LNCAP (cell line): ENCODE measurements around the gene PLCG2.

Experiments used
- CTCF ChIP-seq: fragments of 450-650 bp; IDR thresholded peaks from 2 replicates; pipeline ENCODE4 v1.5.1; 2017; ENCODE audit warnings: mild to moderate bottlenecking

The PLCG2 gene

GRCh38 chr16:81758376-81758775 is 20.7 kb upstream of the PLCG2 start:
- TF ChIP-seq CTCF: no peak

- no peak for TF ChIP-seq CTCF
Observed at GRCh38 chr16:81765111-81765919, 13.8 kb upstream of the PLCG2 start.

GRCh38 chr16:81765969-81766368 is 13.1 kb upstream of the PLCG2 start:
- TF ChIP-seq CTCF: no peak

GRCh38 chr16:81767987-81768592 is 11.0 kb upstream of the PLCG2 start:
- no peak for TF ChIP-seq CTCF

- no peak for TF ChIP-seq CTCF
Observed at GRCh38 chr16:81770008-81770407, 9.1 kb upstream of the PLCG2 start.

- TF ChIP-seq CTCF: no peak
Observed at GRCh38 chr16:81774348-81774747, 4.7 kb upstream of the PLCG2 start.

- no peak for TF ChIP-seq CTCF
Observed at GRCh38 chr16:81775570-81775969, 3.5 kb upstream of the PLCG2 start.
